Activated CD4-positive, alpha-beta T cell treated with anti-CD3 and anti-CD28 coated beads, Interleukin-2, Interleukin-4, amounts not matched to agents 100 ng/mL and 50 ng/mL, durations not matched to agents 16 hours and 8 hours (primary cell): ENCODE measurements around the gene CFAP52.
"Not testable (repeated sequence)": the region's sequence is repeated elsewhere in the genome, so short reads cannot be mapped to it uniquely, and the experiment has no call there.

Experiments used
- DNase-seq: peaks from one replicate; pipeline ENCODE4 v3.0.0-alpha.2; 2020; ENCODE audit warnings: low spot score

CFAP52 gene

GRCh38 chr17:9576521-9577372 is at the start of gene CFAP52:
CFAP52 (plus strand) TSS chr17:9576642; CDS start chr17:9576696, 54 bp downstream.
- DNase-seq, result peak; percentile 76

DNA sequence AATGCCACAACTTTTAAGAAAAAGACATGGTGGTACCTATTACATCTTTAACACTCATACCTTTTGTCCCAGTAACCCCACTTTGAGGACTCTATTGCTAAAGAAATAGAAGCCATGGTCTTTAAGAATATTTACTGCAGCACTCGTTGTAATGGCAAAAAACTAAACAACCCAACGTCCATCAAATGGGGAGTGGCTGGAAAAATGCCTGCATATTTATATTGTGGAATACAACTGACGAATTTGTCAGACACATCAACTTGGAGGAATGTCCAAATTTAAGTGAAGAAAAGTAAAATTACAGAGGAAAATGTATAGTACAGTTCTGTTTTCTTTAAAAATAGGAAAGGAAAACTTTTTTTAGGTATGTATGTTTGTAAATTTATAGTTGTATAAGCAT is 48.7 kb upstream of the CFAP52 start:
- no peak for DNase-seq

DNA sequence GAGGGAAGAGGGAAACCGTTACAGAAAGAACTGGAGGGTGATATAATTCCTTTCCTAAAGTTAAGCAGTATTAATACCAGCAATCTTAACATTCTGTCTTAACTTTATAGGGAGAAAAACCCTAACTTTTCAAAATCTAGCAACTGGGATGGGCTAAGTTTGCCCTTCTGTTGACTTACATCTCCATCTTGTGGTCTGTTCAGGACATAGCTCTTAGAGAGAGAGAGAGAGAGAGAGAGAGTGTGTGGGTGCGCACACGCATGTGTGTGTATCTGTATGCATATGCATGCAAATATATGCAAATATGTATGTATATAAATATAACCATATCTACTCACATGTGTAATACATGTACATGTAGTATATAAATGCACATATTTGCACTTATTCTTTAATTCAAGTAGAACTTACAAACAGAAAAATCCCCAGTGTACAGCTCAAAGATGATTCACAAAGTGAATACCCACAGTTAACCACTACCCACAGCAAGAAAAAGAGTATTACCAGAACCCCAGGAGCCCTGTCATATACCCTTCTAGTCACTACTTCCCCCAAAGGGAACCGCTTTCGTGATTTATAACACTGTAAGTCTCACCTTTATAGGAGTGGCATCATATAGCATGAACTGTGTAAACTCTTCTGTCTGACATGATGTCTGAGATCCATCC is 47.3 kb upstream of the CFAP52 start:
- peak; percentile 3 for DNase-seq

DNA sequence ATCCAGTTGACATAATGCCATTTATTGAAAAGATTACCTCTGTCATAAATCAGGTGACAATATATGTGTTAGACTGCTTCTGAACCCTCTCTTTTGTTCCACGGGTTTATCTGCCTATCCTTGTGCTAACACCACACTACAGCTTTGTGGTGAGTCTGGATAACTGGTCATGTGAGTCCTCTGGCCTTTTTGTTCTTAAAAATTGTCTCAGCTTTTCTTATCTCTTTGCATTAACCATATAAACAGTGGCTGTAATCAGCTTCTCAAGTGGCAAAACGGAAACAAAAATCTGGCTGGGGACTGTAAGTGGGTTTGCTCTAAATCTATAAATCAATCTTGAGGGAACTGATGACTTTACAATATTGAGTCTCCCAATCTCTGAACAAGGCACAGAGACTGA is 45.4 kb upstream of the CFAP52 start:
- no peak for DNase-seq

- no peak for DNase-seq
These were observed 43.7 kb upstream of the CFAP52 start for GRCh38 chr17:9532715-9533114.

DNA sequence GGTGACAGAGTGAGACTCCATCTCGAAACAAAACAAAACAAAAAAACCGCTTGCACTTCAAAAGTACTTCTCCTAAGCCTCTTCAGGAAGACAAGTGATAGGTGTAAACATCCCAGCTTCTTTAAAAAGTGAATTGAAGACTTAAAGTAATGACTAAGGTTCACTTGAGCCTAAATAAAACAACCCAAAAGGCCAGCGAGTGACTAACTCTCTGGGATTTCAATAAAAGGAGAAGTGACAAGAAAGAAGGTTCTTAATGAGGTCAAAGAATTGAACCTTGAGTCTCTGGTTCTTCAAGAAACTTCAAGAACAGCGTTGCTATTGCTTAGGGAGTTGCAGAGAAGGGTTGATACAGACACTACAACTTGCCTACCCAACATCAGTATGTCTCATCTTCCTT is 43.0 kb upstream of the CFAP52 start:
- DNase-seq, result no peak

DNA sequence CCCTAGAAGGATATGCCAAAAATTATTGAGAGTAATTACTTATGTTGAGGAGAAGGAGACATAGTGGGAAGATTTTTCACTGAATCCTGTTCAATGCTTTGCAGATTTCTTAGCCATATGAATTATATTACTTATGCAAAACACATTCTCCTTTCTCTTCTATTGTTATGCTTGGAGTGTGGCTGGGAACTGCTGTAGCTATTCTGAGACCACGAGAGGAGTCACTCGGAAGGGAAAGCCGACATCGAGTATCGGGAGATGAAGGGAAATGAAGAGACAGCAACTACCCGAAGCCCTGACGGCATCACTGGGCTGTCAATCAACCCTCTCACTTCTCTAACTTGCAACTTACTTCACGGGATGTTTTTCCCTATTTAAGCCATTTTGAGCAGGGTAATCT is 40.4 kb upstream of the CFAP52 start:
- DNase-seq, result no peak

DNA sequence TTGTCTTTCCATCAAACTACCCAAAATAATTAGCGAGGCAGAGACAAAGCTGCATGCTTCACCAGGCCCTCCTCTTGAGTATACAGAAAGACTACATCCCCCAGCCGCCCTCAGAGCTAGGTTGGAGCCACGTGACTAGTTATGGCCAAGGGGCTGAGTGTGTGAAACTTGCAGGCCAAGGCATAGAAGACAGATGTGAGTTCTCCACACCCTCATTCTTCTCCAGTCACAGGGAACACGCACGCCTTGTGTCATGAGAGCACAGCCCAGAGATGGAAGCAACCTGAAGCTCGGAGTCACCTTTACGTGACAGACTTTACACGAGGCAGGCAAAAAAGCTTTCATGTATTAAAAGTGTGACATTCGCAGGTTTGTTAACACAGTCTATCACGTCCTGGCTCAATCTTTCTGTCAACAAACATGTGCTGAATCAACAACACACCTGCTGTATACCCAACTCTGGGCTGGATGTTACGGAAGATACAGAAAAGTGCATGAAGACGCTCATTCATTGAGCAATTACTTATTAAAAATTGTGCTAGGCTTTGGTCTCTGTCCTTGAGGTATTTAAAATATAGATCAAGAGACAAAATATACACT is 39.2 kb upstream of the CFAP52 start:
- no peak for DNase-seq

GRCh38 chr17:9538626-9539025 is 37.8 kb upstream of the CFAP52 start:
- no peak for DNase-seq

DNA sequence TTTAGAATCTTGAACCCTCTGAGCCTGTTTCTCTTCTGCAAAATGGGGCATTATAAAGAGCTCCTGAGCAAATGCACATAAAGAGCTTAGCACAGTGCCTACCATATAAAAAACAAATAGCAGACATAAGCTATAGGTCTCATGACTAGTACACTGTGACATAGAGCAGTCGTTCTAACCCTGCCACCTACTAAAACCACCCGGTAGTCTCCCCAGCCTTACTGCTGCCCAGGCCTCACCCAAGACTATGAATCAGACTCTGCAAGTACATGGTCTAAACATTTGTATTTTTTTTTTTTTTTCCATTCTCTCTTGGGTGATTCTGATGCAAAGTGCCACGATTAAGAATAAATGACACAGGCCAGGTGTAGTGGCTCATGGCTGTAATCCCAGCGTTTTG is 34.7 kb upstream of the CFAP52 start:
- no peak for DNase-seq

- no peak for DNase-seq
These were observed 32.2 kb upstream of the CFAP52 start for GRCh38 chr17:9544221-9544620.

- peak; percentile 9 for DNase-seq
These were observed 27.2 kb upstream of the CFAP52 start for GRCh38 chr17:9549215-9549614.

GRCh38 chr17:9553181-9553580 is 23.3 kb upstream of the CFAP52 start:
- DNase-seq, result no peak

DNA sequence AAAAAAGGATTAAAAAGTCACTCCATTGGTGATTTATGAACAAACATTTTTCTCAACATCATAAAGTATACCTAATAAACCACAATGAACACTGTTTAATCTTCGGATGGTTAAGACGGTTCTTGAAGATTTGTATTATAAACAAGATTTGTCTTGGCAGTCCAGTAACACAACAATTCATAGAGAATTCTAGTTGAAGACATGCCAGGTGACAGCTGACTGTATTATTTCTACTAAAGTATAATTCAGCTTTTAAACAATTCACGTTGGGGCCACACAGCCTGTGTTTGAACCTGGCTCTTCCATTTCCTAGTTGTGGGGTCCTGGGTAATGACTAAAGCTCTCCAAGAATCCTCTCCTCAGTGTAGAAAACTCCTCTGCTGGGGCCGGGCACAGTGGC is 22.8 kb upstream of the CFAP52 start:
- no peak for DNase-seq

DNA sequence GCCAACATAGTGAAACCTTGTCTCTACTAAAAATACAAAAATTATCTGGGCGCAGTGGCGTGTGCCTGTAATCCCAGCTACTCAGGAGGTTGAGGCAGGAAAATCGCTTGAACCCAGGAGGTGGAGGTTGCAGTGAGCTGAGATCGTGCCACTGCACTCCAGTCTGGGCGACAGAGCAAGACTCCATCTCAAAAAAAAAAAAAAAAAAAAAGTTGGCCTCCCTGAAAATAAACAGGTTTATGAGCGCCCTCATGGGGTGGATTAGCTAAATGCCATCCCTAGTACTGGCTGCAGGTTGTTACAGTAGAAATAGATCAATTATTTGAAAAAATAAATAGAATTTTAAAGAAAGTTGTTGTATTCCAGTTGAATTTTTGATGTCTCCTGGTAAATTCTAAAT is 21.7 kb upstream of the CFAP52 start:
- DNase-seq, result peak; percentile 68

DNA sequence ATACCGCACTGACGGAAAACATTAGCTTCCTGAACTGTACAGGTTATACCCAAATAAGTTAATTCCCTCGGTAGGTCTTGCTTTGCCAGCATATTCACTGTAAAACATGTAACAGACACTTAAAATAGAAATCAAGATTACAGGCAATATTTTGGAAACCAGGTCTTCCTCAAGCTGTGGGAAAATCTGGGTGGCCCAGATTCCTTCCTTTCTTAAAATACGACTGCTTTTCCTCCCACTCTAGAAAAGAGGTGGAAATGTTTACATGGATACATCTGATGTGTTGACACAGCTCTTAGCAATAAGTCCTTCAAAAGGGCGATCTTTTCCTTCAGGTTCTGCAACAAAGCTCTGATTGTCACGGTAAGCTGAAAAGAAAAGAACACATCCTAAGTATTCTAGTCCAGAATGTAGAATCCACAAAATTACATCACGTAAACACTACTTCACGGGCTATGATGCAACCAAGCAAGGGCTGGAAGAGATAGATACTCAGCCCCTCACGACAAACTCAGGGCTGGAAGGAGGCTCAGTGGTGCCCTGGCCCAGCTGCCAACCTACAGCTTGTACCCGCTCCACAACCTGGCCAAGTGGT is 19.2 kb upstream of the CFAP52 start:
- no peak for DNase-seq

GRCh38 chr17:9557857-9558256 is 18.6 kb upstream of the CFAP52 start:
- DNase-seq, result no peak

DNA sequence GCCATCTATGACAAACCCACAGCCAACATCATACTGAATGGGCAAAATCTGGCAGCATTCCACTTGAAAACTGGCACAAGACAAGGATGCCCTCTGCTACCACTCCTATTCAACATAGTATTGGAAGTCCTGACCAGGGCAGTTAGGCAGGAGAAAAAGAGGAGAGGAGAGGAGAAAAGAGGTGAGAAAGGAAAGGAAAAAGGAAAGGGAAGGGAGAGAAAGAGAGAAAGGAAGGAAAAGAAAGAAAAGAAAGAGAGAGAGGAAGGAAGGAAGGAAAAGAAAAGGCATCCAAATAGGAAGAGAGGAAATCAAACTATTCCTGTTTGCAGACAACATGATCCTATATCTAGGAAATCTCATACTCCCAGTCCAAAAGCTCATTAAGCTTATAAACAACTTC is 12.3 kb upstream of the CFAP52 start:
- no peak for DNase-seq

DNA sequence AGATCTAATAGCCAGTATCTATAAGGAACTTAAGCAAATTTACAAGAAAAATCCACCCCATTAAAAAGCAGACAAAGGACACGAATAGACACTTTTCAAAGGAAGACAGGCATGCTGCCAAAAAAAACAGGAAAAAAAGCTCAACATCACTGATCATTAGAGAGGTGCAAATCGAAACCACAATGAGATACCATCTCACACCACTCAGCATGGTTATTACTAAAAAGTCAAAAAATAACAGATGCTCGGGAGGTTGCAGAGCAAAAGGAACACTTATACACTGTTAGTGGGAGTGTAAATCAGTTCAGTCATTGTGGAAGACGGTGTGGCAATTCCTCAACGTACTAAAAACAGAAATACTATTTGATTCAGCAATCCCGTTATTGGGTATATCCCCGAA is 10.4 kb upstream of the CFAP52 start:
- peak; percentile 21 for DNase-seq

DNA sequence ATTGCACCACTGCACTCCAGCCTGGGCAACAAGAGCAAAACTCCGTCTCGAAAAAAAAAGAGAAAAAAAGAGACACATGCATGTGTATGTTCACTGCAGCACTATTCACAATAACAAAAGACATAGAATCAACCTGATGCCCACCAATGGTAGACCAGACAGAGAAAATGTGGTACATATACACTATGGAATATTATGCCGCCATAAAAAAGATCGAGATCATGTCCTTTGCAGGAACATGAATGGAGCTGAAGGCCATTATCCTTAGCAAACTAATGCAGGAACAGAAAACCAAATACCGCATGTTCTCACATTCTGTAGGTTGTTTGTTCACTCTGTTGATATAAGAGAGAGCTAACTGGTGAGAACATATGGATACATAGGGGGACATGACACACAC is 9.7 kb upstream of the CFAP52 start:
- not testable (repeated sequence) for DNase-seq

- no peak for DNase-seq
These were observed 8.4 kb upstream of the CFAP52 start for GRCh38 chr17:9568004-9568403.

DNA sequence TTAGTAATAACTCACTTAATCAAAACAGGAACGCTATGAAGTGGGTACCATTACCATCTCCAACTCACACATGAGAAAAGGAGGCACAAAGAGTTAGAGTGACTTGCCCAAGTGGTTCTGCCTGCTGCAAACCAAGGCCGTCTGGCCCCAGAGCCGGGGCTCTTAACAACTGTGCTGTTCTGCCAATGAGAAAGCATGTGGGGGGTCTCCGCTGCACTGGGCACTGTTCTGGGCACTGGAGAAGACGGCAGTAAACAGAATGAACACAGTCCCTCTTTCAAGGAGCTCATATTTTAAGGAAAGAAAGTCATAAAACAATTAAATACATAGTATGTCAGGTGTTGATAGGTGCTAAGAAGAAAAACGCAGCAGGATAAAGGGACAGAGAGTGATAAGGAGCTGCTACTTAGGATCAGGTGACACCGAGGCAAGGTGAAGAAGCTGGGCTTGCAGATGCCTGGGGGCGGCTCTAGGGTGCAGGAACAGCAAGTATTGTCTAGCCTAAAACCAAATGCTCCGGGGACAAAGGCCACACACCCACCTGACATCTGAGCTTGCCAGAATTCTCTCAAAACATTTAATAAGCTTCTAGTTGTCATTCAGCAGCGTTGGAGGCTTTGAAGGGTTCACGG is 7.4 kb upstream of the CFAP52 start:
- no peak for DNase-seq
